Measurements from ENCODE around the gene PTPRN2.
"Not testable (repeated sequence)": the region's sequence is repeated elsewhere in the genome, so short reads cannot be mapped to it uniquely, and the experiment has no call there.

The PTPRN2 gene

GRCh38 chr7:157593541-157593940 lies 994.1 kb downstream of the PTPRN2 start:
- no peak for DNase-seq

GRCh38 chr7:157592636-157593320 lies 994.8 kb downstream of the PTPRN2 start:
- not testable (repeated sequence) for DNase-seq

GRCh38 chr7:157590526-157590925 lies 997.1 kb downstream of the PTPRN2 start:
- no peak for DNase-seq

- no peak for DNase-seq
Measured at GRCh38 chr7:157589680-157590079, 997.9 kb downstream of the PTPRN2 start.

- no peak for DNase-seq
Measured at GRCh38 chr7:157587805-157588560, 999.6 kb downstream of the PTPRN2 start.

- DNase-seq = no peak
Measured at GRCh38 chr7:157587051-157587804, 1000.4 kb downstream of the PTPRN2 start.

GRCh38 chr7:157586426-157586955 lies 1001.1 kb downstream of the PTPRN2 start:
- no peak for DNase-seq

- DNase-seq = no peak
Measured at GRCh38 chr7:157585113-157585861, 1002.3 kb downstream of the PTPRN2 start.

GRCh38 chr7:157584420-157584819 lies 1003.2 kb downstream of the PTPRN2 start:
- no peak for DNase-seq

- no peak for DNase-seq
Measured at GRCh38 chr7:157581740-157582139, 1005.9 kb downstream of the PTPRN2 start.

- DNase-seq = no peak
Measured at GRCh38 chr7:157580324-157580723, 1007.3 kb downstream of the PTPRN2 start.

- DNase-seq = no peak
Measured at GRCh38 chr7:157579425-157579824, 1008.2 kb downstream of the PTPRN2 start.

- no peak for DNase-seq
Measured at GRCh38 chr7:157577796-157578339, 1009.8 kb downstream of the PTPRN2 start.

GRCh38 chr7:157577061-157577460 lies 1010.6 kb downstream of the PTPRN2 start:
- DNase-seq = no peak

GRCh38 chr7:157576415-157576814 lies 1011.2 kb downstream of the PTPRN2 start:
- no peak for DNase-seq

- no peak for DNase-seq
Measured at GRCh38 chr7:157575777-157576176, 1011.8 kb downstream of the PTPRN2 start.

GRCh38 chr7:157574914-157575586 lies 1012.6 kb downstream of the PTPRN2 start:
- DNase-seq = no peak

GRCh38 chr7:157574120-157574825 lies 1013.4 kb downstream of the PTPRN2 start:
- DNase-seq = no peak

GRCh38 chr7:157573244-157573643 lies 1014.4 kb downstream of the PTPRN2 start:
- no peak for DNase-seq

- DNase-seq = no peak
Measured at GRCh38 chr7:157572622-157573021, 1015.0 kb downstream of the PTPRN2 start.
